Ammon's horn (tissue), 1 donor: Measurements from ENCODE around the gene UBR7.
"Not testable (repeated sequence)": the region's sequence is repeated elsewhere in the genome, so short reads cannot be mapped to it uniquely, and the experiment has no call there.

Source experiments
- DNase-seq: peaks from one replicate; pipeline ENCODE4 v3.0.0-alpha.2; 2016; ENCODE audit warnings: low spot score

UBR7 gene

DNA sequence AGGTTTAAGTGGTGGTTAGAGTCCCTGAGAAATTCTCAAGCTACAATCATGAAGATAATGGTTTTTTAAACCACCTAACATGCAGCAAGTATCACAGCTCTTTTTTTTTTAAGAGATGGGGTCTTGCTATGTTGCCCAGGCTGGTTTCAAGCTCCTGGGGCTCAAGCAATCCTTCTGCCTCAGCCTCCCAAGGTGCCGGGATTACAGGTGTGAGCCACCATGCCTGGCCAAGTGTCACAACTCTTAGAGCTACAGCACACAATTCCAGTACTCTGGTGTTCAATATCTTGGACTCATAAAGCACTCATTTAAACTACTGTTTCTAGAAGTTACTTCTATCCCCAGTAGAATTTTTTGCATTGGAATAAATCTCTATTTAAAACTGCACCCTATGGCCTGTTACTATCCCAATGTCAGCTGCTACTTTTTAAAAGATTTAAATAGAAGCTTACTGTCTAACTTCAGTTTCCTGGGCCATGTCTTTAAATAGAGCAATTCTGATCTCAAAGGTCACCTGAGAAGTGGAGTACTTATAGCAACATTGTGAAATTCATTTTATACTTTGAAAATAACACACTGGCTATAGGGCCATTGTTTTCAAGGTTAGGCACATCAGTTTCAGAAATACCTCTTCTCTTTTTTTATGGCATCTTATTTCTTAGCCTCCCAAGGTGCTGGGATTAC, 11.6 kb upstream of the UBR7 start:
- no peak for DNase-seq

DNA sequence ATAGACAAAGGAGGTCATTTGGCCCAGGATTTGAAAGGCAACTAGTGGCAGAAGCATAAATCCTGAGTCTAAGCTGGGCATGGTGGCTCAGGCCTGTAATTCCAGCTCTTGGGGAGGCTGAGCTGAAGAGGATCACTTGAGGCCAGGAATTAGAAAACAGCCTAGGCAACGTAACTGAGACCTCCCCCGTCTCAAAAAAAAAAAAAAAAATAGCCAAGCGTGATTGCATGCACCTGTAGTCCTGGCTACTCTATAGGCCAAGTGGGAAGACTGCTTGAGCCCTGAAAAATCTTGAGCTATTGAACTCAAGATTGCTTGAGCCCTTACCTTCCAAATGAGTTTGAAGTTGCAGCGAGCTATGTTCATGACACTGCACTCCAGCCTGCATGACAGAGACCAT, 8.0 kb upstream of the UBR7 start:
- DNase-seq = no peak

DNA sequence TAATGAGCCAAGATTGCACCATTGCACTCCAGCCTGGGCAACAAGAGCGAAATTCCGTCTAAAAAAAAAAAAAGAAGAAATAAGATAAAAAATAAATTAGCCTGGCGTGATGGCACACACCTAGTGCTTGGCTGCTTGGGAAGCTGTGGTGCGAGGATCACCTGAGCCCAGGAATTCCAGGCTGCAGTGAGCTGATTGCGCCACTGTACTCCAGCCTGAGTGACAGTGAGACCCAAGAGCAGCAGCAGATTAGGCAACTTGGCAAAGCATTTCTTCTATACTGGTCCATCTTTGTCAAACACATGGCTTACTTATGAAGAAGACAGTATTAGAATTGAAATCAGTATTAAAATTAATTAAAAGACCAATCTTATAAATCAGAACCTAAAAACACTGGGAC, 6.5 kb upstream of the UBR7 start:
- no peak for DNase-seq

DNA sequence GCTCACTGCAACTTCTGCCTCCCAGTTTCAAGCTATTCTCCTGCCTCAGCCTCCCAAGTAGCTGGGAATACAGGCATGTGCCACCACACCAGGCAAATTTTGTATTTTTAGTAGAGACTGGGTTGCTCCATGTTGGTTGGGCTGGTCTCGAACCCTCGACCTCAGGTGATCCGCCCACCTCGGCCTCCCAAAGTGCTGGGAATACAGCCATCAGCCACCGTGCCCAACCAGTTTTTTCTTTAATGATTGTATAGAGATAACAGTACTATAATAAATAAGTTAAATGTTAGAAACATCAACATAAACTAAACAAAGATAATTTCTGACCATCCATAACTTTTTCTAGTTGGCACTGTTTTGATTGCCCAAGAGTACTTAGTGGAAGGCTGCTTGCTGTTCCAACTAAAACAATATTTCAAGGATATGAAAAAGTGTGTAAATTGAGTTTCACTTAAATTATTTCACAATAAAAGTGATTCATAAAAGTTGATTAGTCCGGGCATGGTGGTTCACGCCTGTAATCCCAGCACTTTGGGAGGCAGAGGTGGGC, 5.8 kb upstream of the UBR7 start:
- no peak for DNase-seq

DNA sequence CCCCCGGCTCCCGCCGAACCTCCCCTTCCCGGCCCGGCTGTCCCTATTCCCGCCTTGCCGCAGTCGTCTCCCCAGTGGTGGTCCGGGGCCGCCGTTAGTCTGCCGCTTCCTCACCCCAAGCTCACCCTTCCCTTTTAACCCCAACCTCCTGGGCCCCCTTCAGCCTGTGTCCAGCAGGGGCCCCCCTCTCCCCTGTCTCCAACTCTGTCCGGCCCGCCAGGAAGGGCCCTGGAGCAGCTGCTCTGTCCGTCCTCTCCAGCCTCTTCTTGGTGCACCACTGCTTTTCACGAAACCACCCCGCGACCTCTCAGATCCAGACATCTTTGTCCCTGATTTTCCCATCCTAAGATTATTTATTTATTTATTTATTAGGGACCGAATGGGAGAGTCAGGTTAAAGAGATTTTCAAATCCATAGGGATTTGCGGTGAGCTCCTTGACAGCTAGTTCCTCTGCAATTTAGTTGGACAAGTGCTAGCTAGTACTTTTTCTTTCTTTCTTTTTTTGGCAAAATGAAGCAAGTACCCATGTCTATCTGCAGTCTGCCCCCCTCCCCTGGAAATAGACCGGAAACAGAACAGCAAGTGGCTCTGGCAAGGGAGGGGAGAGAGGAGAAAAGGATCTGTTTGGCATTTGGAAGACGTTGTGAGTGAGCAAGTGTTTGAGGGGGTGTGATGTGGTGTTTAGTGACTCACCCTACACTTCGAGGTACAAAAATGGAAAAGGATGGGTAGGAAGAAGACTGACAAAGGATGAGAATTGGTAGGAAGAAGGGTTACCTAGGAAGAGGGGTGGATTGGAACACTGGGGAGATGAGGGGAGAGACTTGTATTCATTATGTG, 632 bp downstream of the UBR7 start:
- DNase-seq = peak; percentile 72

DNA sequence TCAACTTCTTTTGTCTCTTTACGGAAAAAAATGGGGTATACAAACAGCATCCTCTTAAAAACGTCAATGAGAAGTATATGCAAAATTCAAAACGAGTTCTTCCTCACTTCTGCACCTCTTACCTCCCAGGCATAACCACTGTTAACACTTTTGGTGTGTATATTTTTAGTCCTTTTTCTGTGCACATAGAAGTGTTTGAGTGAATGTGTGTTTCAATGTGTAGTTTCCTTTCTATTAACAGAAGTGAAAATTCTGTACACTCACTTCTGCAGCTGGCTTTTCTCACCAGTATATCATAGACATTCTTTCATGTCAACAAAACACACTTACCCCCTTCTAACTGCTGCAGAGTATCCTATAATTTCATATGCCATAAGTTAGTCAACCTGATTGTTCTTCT, 5.4 kb downstream of the UBR7 start:
- no peak for DNase-seq

DNA sequence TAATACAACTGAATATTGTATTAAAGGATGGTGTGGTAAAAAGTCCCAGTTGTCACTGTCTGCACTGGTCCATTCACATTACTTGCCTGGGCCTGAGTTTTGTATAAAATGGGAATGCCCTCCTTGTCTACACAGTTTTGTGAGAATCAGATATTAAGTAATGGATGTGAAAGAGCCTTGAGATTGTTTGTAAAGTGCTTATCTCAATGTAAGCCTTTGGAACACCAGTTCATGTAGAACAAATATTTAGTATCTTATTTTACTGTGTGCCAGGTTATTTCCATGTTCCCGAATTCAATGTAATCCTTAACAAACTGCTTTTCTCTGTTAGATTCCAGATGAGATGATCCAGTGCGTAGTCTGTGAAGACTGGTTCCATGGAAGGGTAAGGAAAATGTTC, 7.5 kb downstream of the UBR7 start:
- no peak for DNase-seq

DNA sequence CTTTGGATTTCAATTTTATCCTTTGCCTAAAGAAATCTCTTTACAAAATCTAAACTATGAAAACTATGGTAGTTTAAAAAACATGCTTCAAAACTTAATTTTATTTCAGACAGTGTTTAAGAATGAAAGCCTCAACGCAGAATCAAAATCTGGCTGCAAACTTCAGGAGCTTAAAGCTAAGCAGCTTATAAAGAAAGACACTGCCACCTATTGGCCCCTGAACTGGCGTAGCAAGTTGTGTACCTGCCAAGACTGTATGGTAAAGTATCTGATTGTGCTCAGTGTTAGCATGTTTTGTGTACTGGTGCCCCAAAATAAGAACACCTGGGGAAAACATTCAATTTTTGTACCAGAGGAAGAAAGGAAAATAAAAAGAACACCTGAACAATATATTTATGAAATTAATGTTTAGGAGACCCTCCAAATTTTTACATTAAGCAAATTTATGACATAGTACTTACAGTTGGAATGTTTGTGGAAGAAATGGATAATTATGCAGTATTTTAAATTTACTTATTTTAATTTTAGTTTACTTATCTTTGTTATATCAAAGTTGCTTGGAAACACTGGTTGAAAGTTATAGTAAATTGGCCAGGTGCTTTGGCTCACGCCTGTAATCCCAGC, 12.2 kb downstream of the UBR7 start:
- DNase-seq = peak; percentile 34

DNA sequence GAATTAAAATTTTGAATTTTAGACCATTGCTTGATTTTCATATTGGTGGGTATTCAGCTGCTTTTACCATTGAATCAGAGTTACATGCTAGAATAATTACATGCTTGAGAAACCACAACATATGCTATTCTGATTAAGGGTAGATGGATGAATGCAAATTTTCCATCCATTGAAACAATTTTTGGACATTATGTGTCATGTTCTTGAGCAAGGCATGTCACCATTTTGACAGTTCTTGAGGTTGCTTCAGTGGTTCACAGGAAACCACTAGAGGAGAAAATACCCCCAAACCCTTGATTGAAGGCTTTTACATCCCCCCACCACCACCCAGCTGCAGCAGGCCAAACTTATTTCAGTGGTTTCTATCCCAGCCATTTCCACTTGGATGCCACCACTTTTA, 13.5 kb downstream of the UBR7 start:
- no peak for DNase-seq

DNA sequence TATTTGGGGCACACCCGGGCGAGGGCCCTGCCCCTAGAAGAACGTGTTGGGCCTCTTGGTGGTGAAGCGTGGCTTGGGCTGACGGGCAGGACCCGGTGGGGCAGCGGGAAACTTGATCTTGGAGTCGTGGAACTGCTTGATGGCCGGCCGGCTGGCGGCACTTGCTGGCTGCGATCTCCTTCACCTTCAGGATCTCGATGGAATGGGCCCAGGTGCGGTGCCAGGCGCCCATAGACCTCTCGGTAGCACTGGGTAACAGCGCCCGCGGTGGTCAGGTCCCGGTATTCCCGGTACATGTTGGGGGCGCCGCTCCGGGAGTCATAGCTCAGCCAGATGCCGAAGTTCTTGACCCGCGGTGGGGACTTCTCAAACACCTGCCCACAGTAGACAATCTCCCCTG, 16.5 kb downstream of the UBR7 start:
- no peak for DNase-seq

DNA sequence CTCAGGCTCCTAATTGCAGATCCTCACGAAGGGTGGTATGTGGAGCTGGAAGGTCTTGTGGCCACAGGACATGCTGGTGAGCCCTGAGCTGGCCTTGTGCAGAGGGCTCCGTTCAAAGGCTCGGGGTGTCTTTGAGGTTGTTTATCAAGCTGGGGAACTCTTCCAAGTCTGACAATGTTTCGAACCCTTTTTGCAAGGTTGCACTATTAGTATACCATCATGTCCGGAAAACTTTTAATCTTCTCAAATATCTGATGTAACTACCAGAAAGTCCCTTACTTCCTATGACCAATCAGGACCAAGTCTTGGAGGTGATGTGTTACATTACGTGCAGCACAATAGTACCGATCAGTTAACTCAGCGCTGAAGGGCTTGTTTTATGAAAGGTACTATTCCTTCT, 21.5 kb downstream of the UBR7 start:
- DNase-seq = no peak

DNA sequence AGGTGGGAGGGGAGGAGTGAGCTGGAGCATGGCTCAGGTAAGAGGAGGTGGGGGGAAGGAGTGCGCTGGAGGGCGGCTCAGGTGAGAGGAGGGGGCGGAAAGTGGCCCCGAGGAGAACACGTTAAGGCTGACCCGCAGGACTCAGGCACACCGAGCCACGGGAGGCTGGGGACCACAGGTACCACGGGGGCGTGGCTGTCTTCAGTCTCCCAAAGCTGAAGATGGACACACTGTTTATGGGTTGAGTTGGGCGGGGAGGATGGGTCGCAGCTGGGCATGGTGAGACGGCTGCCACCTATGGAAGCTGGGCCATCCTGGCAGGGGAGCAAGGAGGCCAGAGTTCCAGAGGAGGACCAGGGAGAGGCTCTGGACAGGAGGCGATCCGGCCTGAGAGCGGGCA, 23.5 kb downstream of the UBR7 start:
- no peak for DNase-seq

DNA sequence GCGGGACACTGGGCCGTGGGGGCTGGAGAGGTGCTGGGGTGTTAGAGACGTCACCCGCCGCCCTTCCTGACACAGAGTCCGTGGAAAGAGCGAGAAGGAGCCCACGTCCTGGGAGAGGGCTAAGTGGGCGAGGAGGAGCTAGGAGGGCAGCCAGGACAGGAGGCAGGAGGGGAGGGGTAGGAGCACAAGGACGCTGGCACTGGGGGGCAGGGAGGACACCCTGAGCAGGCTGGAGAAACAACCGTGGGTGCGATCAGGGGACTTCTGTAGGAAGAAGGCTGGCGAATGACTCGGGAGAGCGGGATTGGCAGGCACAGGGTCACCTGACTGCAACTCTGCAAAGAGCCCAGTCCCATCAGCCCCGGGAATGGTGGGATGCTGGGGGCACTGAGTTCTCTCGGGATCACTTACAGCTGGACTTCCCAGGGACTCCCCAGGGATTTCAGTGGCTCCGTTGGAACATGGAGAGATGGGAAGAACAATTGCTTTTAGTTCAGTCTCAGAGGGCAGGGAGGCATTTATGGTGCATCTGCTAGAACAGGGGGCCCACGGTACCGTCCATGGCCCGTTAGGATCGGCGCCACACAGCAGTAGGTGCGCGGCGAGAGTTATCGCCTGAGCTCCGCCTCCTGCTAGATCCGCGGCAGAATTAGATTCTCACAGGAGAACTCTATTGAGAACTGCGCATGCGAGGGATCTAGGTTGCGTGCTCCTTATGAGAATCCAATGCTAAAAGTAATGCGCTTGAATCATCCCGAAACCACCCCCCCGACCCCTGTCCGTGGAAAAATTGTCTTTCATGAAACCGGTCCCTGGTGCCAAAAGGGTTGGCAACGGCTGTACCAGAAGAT, 24.3 kb downstream of the UBR7 start:
- DNase-seq = peak; percentile 67

DNA sequence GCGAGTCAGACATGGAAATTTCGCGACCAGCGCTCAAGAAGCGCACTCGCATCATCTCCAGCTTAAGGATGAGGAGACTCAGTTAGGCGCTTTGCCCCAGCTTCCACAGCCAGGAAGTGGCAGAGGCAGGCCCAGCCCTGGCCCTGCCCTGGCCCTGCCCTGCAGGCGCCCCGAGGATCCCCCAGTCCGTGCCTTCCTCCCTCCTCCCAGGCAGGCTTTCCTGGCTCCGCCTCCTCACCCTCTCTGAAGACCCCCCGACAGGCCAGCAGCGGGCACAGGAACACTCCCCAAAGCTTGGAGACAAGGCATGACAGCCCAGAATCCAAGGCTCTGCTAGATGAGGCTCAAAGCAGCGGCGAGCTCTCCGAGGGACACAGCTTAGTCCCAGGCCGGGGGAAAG, 25.1 kb downstream of the UBR7 start:
- no peak for DNase-seq

DNA sequence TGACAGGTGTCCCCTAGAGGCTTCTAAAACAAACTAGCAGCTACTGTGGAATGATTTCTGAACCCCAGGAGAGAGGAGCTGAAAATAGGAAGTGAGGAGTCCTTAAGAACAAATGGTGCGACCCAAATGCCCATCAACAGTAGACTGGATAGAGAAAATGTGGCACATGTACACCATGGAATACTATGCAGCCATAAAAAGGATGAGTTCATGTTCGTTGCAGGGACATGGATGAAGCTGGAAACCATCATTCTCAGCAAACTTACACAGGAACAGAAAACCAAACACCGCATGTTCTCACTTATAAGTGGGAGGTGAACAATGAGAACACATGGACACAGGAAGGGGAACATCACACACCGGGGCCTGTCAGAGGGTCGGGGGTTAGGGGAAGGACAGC, 26.0 kb downstream of the UBR7 start:
- not testable (repeated sequence) for DNase-seq

DNA sequence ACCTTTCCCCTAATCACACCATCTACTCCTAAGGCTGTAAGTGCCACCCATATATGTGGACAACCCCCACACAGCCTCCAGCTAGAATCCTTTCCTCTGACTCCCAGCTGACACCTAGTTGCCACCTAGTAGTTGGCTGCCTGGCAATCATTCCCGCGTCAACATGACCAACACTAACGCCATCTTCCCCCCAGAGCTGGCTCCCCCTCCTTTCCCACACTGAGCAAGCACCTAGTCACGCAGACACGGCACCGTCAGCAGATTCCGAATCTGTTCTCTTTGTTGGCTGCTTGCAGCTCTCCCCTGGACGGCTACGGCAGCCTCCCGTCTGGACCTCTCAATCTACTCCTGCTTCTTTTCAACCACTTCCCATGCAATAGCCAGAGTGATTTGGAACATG, 27.7 kb downstream of the UBR7 start:
- DNase-seq = no peak

DNA sequence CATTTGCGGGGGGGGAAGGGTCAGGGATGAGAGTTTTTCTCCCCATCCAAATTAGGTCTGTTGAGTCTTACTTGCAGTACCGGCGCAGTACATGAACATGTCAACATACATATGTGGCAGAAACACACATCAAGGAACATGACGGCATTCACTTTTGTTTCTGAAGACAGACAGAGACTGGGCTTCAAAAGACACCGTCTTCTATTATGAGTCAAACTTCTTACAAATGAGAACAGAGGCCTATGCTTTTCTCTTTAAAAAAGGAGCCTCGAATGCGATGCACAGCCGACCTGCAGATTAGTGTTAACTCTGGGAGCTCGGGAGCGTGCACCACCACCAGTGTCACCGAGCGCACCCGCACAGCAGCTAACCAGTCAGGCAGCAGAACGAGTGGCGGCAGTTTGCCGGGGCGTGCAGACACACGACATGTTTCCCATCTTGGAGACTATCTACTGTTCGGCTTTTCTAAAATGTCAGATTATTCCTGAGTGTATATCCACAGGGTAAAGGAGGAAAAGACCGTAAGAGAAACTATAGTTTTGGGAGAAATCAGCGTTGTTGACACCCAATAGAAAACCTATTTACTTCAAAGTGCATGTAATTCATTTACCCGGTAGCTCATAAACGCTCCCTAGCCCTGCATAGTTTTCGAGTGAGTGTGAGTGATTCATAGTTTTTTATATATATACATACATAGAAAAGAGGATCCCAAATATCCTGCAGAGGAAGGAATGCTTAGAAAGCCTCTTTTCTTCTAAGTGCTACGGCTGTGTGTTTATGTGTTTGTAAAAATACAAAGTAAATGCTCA, 33.0 kb downstream of the UBR7 start:
- no peak for DNase-seq

DNA sequence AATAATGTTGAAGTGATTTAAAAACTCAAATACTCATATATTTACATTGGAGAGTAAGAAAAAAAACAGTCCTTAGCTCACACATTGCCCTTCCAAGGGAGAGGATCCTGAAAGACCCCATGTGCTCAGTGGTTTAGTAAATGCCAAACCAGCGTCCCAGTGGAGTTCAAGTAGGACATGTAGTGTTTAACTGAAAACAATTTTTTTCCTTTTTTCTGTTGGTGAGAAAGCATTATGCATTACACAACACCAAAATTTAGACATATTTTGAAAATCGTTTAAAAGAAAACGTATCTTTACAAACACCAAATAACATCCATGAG, 33.6 kb downstream of the UBR7 start:
- DNase-seq = no peak

DNA sequence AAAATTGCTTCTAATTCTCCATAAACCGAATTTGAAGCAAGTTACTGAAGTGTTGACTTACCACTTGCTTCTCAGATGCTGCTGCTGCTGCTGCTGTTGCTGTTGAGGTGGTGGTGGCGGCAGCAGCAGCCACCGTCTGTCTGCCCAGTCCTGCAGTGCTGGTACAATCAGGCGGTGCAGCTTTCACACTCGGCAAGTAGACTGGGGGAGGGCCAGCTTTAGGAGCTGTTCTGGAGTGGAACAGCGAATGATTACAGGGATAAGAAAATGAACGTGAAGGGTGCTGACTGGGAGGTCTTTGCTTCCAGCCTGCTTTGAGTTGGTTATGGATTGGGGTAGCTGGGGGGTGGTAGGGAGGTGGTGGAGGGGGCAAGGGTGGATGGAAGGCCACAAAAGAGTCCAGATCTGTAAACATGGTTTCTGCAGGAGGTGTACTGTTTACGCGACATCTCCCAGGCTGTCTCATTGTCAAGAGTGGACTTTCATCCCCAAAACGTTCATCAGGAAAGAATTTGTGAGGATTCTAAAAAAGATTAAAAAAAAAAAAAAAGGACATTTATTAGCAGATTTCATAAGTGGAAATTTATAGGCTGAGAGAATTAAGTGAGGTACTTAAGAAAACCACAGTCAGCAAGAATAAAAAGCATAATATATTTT, 38.8 kb downstream of the UBR7 start:
- DNase-seq = no peak

DNA sequence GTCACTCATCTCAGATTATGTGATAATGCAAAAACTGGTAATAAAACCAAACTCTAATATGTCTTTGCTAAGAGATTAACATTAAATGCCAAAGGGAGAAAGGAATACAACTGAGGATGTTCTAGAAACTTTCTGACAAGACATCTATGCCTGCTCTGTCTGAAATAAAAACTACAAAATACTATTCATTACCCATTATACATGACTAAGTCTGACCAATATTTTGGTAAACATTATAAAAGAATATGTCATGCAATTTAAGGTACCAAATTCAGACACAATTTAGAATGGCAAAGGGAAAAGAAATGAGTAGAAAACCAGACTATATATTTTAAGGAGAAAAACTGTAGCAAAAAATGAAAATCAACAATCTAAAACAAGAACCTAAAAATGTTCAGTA, 39.5 kb downstream of the UBR7 start:
- DNase-seq = no peak
